ENCODE measurements around the gene PRR32.
"Not testable (repeated sequence)": the region's sequence is repeated elsewhere in the genome, so short reads cannot be mapped to it uniquely, and the experiment has no call there.

Gene PRR32

GRCh38 chrX:126799059-126799458 is 20.5 kb upstream of the PRR32 start:
- Histone ChIP-seq H3K9ac (ENCODE audit: low read depth, low read length) (no peak overlapping the region), H3K4me1 (ENCODE audit: insufficient read depth, low read length) (no peaks in the 10 kb centered on the region), H3K4me2 (ENCODE audit: insufficient read depth, low read length) (no peak overlapping the region), H3K9me3 (ENCODE audit: insufficient read depth, low read length, severe bottlenecking) (no peaks in the 10 kb centered on the region), H3K27ac (ENCODE audit: low read length) (no peak overlapping the region), H4K20me1 (ENCODE audit: insufficient read depth, low read length) (no peaks in the 10 kb centered on the region), H3K79me2 (ENCODE audit: insufficient read depth, low read length) (no peaks in the 10 kb centered on the region), H3K4me3 (ENCODE audit: low read depth in 1 of 2, low read length in 2 of 2) (no peak overlapping the region), H2AFZ (ENCODE audit: low read depth, low read length) (no peak overlapping the region), H3K36me3 (ENCODE audit: insufficient read depth, low read length) (no peaks in the 10 kb centered on the region), H3K27me3 (ENCODE audit: insufficient read depth, low read length, poor library complexity) (no peaks in the 10 kb centered on the region)
- ATAC-seq (ENCODE audit: insufficient read depth, low read depth): no peak
- DNase-seq: no peak
- no peak for TF ChIP-seq CTCF (IDR thresholded peaks at IDR 0.05; ENCODE audit: borderline replicate concordance, extremely low read depth, low read length, poor library complexity, severe bottlenecking)
- TF ChIP-seq EZH2 (IDR thresholded peaks at IDR 0.05; ENCODE audit: borderline replicate concordance, low read depth, low read length, severe bottlenecking): no peak

- H3K4me1 ChIP-seq (ENCODE audit: insufficient read depth, low read length); ATAC-seq (ENCODE audit: insufficient read depth, low read depth); H3K27ac ChIP-seq (ENCODE audit: low read length); H3K4me3 ChIP-seq (ENCODE audit: low read depth in 1 of 2, low read length in 2 of 2); H3K9ac ChIP-seq (ENCODE audit: low read depth, low read length); H3K36me3 ChIP-seq (ENCODE audit: insufficient read depth, low read length); H2AFZ ChIP-seq (ENCODE audit: low read depth, low read length); H4K20me1 ChIP-seq (ENCODE audit: insufficient read depth, low read length); H3K9me3 ChIP-seq (ENCODE audit: insufficient read depth, low read length, severe bottlenecking); H3K27me3 ChIP-seq (ENCODE audit: insufficient read depth, low read length, poor library complexity); DNase-seq; H3K79me2 ChIP-seq (ENCODE audit: insufficient read depth, low read length); H3K4me2 ChIP-seq (ENCODE audit: insufficient read depth, low read length): not testable (repeated sequence)
Measured at GRCh38 chrX:126806784-126807183, 12.7 kb upstream of the PRR32 start.

- H3K27me3 ChIP-seq (ENCODE audit: insufficient read depth, low read length, poor library complexity): no peaks in the 10 kb centered on the region
- TF ChIP-seq EZH2 (IDR thresholded peaks at IDR 0.05; ENCODE audit: borderline replicate concordance, low read depth, low read length, severe bottlenecking) (no peak), CTCF (IDR thresholded peaks at IDR 0.05; ENCODE audit: borderline replicate concordance, extremely low read depth, low read length, poor library complexity, severe bottlenecking) (no peak)
- no peaks in the 10 kb centered on the region for H3K4me1 ChIP-seq (ENCODE audit: insufficient read depth, low read length)
- no peak overlapping the region for H3K27ac ChIP-seq (ENCODE audit: low read length)
- DNase-seq (no peak), ATAC-seq (ENCODE audit: insufficient read depth, low read depth) (no peak)
- no peak overlapping the region for H3K4me3 ChIP-seq (ENCODE audit: low read depth in 1 of 2, low read length in 2 of 2)
- no peak overlapping the region for H2AFZ ChIP-seq (ENCODE audit: low read depth, low read length)
- no peaks in the 10 kb centered on the region for H3K79me2 ChIP-seq (ENCODE audit: insufficient read depth, low read length)
- no peaks in the 10 kb centered on the region for H4K20me1 ChIP-seq (ENCODE audit: insufficient read depth, low read length)
- no peaks in the 10 kb centered on the region for H3K9me3 ChIP-seq (ENCODE audit: insufficient read depth, low read length, severe bottlenecking)
- H3K9ac ChIP-seq (ENCODE audit: low read depth, low read length): no peak overlapping the region
- H3K4me2 ChIP-seq (ENCODE audit: insufficient read depth, low read length): no peak overlapping the region
- no peaks in the 10 kb centered on the region for H3K36me3 ChIP-seq (ENCODE audit: insufficient read depth, low read length)
Measured at GRCh38 chrX:126815806-126816205, 3.7 kb upstream of the PRR32 start.

GRCh38 chrX:126820700-126821420 is 1.3 kb downstream of the PRR32 start:
- Histone ChIP-seq H3K27ac (ENCODE audit: low read length) (no peak overlapping the region), H3K9me3 (ENCODE audit: insufficient read depth, low read length, severe bottlenecking) (no peaks in the 10 kb centered on the region), H3K27me3 (ENCODE audit: insufficient read depth, low read length, poor library complexity) (no peaks in the 10 kb centered on the region), H3K9ac (ENCODE audit: low read depth, low read length) (no peak overlapping the region), H3K79me2 (ENCODE audit: insufficient read depth, low read length) (no peaks in the 10 kb centered on the region), H3K4me3 (ENCODE audit: low read depth in 1 of 2, low read length in 2 of 2) (no peak overlapping the region), H3K4me1 (ENCODE audit: insufficient read depth, low read length) (no peaks in the 10 kb centered on the region), H4K20me1 (ENCODE audit: insufficient read depth, low read length) (no peaks in the 10 kb centered on the region), H3K4me2 (ENCODE audit: insufficient read depth, low read length) (no peak overlapping the region), H2AFZ (ENCODE audit: low read depth, low read length) (no peak overlapping the region), H3K36me3 (ENCODE audit: insufficient read depth, low read length) (no peaks in the 10 kb centered on the region)
- TF ChIP-seq CTCF (IDR thresholded peaks at IDR 0.05; ENCODE audit: borderline replicate concordance, extremely low read depth, low read length, poor library complexity, severe bottlenecking) (no peak), EZH2 (IDR thresholded peaks at IDR 0.05; ENCODE audit: borderline replicate concordance, low read depth, low read length, severe bottlenecking) (no peak)
- ATAC-seq (ENCODE audit: insufficient read depth, low read depth): no peak
- DNase-seq: no peak
